ENCODE measurements around the gene TGFA.

TGFA gene

GRCh38 chr2:70523996-70524965, 29.3 kb downstream of the TGFA start:
- CTCF ChIA-PET = no interaction called here
- DNase-seq (ENCODE audit: extremely low spot score) = no peak
- TF ChIP-seq, protein P1, sequence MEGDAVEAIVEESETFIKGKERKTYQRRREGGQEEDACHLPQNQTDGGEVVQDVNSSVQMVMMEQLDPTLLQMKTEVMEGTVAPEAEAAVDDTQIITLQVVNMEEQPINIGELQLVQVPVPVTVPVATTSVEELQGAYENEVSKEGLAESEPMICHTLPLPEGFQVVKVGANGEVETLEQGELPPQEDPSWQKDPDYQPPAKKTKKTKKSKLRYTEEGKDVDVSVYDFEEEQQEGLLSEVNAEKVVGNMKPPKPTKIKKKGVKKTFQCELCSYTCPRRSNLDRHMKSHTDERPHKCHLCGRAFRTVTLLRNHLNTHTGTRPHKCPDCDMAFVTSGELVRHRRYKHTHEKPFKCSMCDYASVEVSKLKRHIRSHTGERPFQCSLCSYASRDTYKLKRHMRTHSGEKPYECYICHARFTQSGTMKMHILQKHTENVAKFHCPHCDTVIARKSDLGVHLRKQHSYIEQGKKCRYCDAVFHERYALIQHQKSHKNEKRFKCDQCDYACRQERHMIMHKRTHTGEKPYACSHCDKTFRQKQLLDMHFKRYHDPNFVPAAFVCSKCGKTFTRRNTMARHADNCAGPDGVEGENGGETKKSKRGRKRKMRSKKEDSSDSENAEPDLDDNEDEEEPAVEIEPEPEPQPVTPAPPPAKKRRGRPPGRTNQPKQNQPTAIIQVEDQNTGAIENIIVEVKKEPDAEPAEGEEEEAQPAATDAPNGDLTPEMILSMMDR (IDR thresholded peaks at IDR 0.05; ENCODE audit: control extremely low read depth, extremely low read depth, low read depth, missing control alignments) = no peak
- POLR2A ChIA-PET = no interaction called here

DNA sequence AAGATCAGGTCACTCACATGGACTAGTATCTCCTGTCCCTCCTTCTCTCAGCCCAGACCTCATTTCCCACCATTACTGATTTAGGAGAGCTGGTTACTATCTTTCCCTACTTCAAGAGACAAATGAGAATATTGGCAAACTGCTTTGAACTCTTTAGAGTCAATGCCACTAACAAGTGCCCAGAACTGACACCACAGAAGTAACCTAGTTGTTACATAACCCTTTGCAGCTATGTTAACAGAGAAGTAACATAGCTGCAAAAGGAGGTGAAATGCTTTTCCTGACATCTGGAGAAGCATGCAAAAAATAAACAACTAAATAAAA, 30.0 kb downstream of the TGFA start:
- ChIA-PET POLR2A (no interaction called here), CTCF (no interaction called here)
- no peak for DNase-seq (ENCODE audit: extremely low spot score)
- TF ChIP-seq, protein P1 (IDR thresholded peaks at IDR 0.05; ENCODE audit: control extremely low read depth, extremely low read depth, low read depth, missing control alignments) = no peak

DNA sequence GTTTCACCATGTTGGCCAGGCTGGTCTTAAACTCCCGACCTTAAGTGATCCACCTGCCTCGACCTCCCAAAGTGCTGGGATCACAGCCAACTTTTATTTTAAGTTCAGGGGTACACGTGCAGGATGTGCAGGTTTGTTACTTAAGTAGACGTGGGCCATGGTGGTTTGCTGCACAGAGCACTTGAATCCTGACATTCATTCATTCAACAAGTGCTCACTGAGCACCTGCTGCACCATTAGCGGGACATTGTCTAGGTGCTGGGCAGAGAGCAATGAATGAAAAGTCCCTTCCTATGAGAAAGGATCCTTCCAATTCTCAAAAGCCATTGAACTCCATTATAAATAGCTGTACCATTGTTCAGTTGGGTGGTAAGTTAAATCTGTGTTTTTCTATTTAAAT, 31.0 kb downstream of the TGFA start:
- DNase-seq (ENCODE audit: extremely low spot score) = no peak
- POLR2A ChIA-PET = no interaction called here
- TF ChIP-seq, protein P1 (IDR thresholded peaks at IDR 0.05; ENCODE audit: control extremely low read depth, extremely low read depth, low read depth, missing control alignments) = no peak
- CTCF ChIA-PET = no interaction called here

DNA sequence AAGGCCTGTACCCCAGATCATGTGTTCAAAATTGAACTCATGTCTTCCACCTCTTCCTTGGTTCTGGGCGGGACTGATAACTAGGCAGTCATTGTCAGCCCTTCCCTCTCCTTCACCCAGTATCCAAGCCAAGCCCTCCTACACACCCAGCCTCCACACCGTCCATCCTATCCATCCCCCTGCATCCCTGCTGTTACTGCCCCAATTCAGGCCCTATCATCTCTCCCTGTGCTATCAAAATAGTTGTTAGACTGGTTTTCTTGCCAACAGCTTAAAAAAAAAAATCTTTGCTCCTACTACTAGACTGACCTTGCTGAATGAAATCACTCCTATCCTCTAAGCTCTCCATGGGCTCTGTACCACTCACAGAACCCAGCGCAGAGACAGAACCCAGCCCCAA, 32.8 kb downstream of the TGFA start:
- no peak for DNase-seq (ENCODE audit: extremely low spot score)
- TF ChIP-seq, protein P1 (IDR thresholded peaks at IDR 0.05; ENCODE audit: control extremely low read depth, extremely low read depth, low read depth, missing control alignments) = no peak
- POLR2A ChIA-PET = no interaction called here
- CTCF ChIA-PET = no interaction called here

- CTCF ChIA-PET = interaction anchor here (1.7 kb wide), 1 partner anchor 10 kb away, joined by 3 read pairs; no protein-coding TSS in a partner anchor
- POLR2A ChIA-PET = no interaction called here
- TF ChIP-seq, protein P1 (IDR thresholded peaks at IDR 0.05; ENCODE audit: control extremely low read depth, extremely low read depth, low read depth, missing control alignments) = no peak
These were observed 34.2 kb downstream of the TGFA start for GRCh38 chr2:70519453-70519852.

DNA sequence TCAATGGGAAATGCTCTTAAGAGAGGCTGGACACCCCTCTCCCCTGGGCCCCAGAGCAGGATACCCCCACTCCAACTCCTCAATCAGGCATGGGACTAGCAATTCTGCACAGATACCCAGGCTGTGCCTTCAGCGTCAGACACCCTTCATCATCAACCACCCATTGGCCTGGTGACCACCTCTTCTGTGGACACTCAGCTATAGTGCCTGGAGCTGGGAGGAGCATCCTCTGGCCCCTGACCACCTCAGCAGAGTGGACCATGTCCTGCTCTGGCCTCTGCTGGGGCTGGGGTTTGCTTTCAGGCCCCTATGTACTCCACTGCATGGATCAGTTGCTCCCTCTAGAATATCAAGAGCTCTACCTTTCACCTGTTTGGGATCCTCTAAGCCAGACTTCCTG, 35.1 kb downstream of the TGFA start:
- CTCF ChIA-PET = interaction anchor here (1.1 to 1.7 kb wide), 3 partner anchors 10 to 99 kb away, joined by 3 read pairs; no protein-coding TSS in a partner anchor
- POLR2A ChIA-PET = no interaction called here
- DNase-seq (ENCODE audit: extremely low spot score) = no peak
- TF ChIP-seq, protein P1 (IDR thresholded peaks at IDR 0.05; ENCODE audit: control extremely low read depth, extremely low read depth, low read depth, missing control alignments) = no peak

More at GRCh38 chr2:70519453-70519852, 34.2 kb downstream of the TGFA start:
- no peak for DNase-seq (ENCODE audit: extremely low spot score)
